HL-60 (cell line): ENCODE data around the gene SMIM26.

Source experiments
- DNase-seq, 2 experiments: peaks; one replicate each; pipeline ENCODE4 v3.0.0-alpha.2; 2010 to 2020; ENCODE audit warnings: low read depth in 1 of 2, low spot score in 1 of 2
- H3K27ac ChIP-seq: fragments of 250-450 bp; sonication (Bioruptor Pico); replicated peaks from 2 replicates; pipeline ENCODE4 v1.5.1; 2020; ENCODE audit warnings: mild to moderate bottlenecking, moderate library complexity
- H3K27me3 ChIP-seq: fragments of 250-450 bp; sonication (Bioruptor Pico); 2 replicates; pipeline ENCODE4 v1.5.1; 2021; ENCODE audit warnings: mild to moderate bottlenecking, moderate library complexity; ENCODE audit not compliant: insufficient read depth, poor library complexity, severe bottlenecking
- H3K4me3 ChIP-seq: replicated peaks from 2 replicates; pipeline ENCODE4 v1.5.1; 2011; ENCODE audit warnings: mild to moderate bottlenecking, control low read depth, low read length; ENCODE audit not compliant: insufficient read depth
- CTCF ChIP-seq: IDR thresholded peaks from one replicate; pipeline ENCODE4 v1.5.1; 2011; ENCODE audit warnings: low read length, control low read depth, inconsistent platforms; ENCODE audit not compliant: insufficient read depth
- GABPA ChIP-seq: IDR thresholded peaks from 2 replicates; pipeline ENCODE4 v1.6.1; 2012; ENCODE audit warnings: low read depth
- POLR2AphosphoS5 ChIP-seq: IDR thresholded peaks from 2 replicates; pipeline ENCODE4 v1.6.1; 2012; ENCODE audit warnings: low read depth
- REST ChIP-seq: IDR thresholded peaks from 2 replicates; pipeline ENCODE4 v1.6.1; 2012; ENCODE audit warnings: low read depth; ENCODE audit not compliant: insufficient replicate concordance
- SPI1 ChIP-seq: IDR thresholded peaks from 2 replicates; pipeline ENCODE4 v1.6.1; 2012; ENCODE audit warnings: low read depth, mild to moderate bottlenecking, borderline replicate concordance

The SMIM26 gene

GRCh38 chr20:18532626-18533025 is 34.6 kb upstream of the SMIM26 start:
- no peak overlapping the region for H3K27ac ChIP-seq
- H3K27me3 ChIP-seq, result no peaks in the 10 kb centered on the region
- no peak for TF ChIP-seq CTCF
- no peak for TF ChIP-seq REST
- no peak for TF ChIP-seq SPI1
- no peak for TF ChIP-seq POLR2AphosphoS5
- no peak for TF ChIP-seq GABPA
- no peak overlapping the region for H3K4me3 ChIP-seq
- no peak for DNase-seq

GRCh38 chr20:18533491-18533890 is 33.7 kb upstream of the SMIM26 start:
- H3K27me3 ChIP-seq, result no peaks in the 10 kb centered on the region
- no peak for DNase-seq
- no peak overlapping the region for H3K4me3 ChIP-seq
- no peak for TF ChIP-seq REST
- TF ChIP-seq GABPA, result no peak
- no peak for TF ChIP-seq POLR2AphosphoS5
- no peak overlapping the region for H3K27ac ChIP-seq

GRCh38 chr20:18533978-18534644 is 33.1 kb upstream of the SMIM26 start:
- H3K4me3 ChIP-seq, result no peak overlapping the region
- H3K27ac ChIP-seq, result no peak overlapping the region
- no peaks in the 10 kb centered on the region for H3K27me3 ChIP-seq
- TF ChIP-seq SPI1, result no peak
- TF ChIP-seq REST, result no peak
- no peak for TF ChIP-seq CTCF
- TF ChIP-seq GABPA, result no peak
- no peak for TF ChIP-seq POLR2AphosphoS5
- no peak for DNase-seq
